Immature natural killer cell (primary cell): ENCODE measurements around the gene EYS. TPM values are rescaled to one million over a fixed set of nuclear protein-coding genes. Genes with fewer than 3 reads are reported as not detected.
"Not testable (repeated sequence)": the region's sequence is repeated elsewhere in the genome, so short reads cannot be mapped to it uniquely, and the experiment has no call there.

Experiments
- DNase-seq, 3 donors: peaks; one replicate each; pipeline ENCODE4 v3.0.0; 2022; ENCODE audit warnings: mixed read lengths in 1 of 3
- H3K27ac Mint-ChIP-seq, 6 donors: one replicate each; pipeline ENCODE4 v1.8.0; 2020; ENCODE audit warnings: mixed read lengths in 6 of 6, mild to moderate bottlenecking in 5 of 6, inconsistent platforms in 4 of 6, moderate library complexity in 3 of 6
- H3K27me3 Mint-ChIP-seq, 3 donors: one replicate each; pipeline ENCODE4 v1.8.0; 2020 to 2021; ENCODE audit warnings: low read depth in 3 of 3, mild to moderate bottlenecking in 3 of 3, mixed read lengths in 3 of 3, moderate library complexity in 3 of 3, inconsistent platforms in 1 of 3
- H3K36me3 Mint-ChIP-seq, 3 donors: one replicate each; pipeline ENCODE4 v1.8.0; 2020; ENCODE audit warnings: mixed read lengths in 3 of 3, inconsistent platforms in 2 of 3, mild to moderate bottlenecking in 2 of 3
- H3K4me1 Mint-ChIP-seq, 2 donors: one replicate each; pipeline ENCODE4 v1.8.0; 2020; ENCODE audit warnings: inconsistent platforms in 2 of 2, mild to moderate bottlenecking in 2 of 2, mixed read lengths in 2 of 2, moderate library complexity in 1 of 2
- H3K4me3 Mint-ChIP-seq, 5 donors: one replicate each; pipeline ENCODE4 v1.8.0; 2020; ENCODE audit warnings: mild to moderate bottlenecking in 5 of 5, mixed read lengths in 5 of 5, inconsistent platforms in 3 of 5, moderate library complexity in 3 of 5
- H3K9me3 Mint-ChIP-seq, 6 donors: one replicate each; pipeline ENCODE4 v1.8.0; 2020; ENCODE audit warnings: mild to moderate bottlenecking in 6 of 6, mixed read lengths in 6 of 6, inconsistent platforms in 4 of 6, moderate library complexity in 3 of 6
- polyA plus RNA-seq, 3 donors: library from polyadenylated mRNA; unstranded; fragments of 300-500 nt; fragmentation: Illumina TruSeq; gene quantifications; one replicate each; pipeline ENCODE4 v1.2.3, GENCODE V29; 2021

EYS gene
- polyA plus RNA-seq, 3 donors from 2014 or later: not detected

DNA sequence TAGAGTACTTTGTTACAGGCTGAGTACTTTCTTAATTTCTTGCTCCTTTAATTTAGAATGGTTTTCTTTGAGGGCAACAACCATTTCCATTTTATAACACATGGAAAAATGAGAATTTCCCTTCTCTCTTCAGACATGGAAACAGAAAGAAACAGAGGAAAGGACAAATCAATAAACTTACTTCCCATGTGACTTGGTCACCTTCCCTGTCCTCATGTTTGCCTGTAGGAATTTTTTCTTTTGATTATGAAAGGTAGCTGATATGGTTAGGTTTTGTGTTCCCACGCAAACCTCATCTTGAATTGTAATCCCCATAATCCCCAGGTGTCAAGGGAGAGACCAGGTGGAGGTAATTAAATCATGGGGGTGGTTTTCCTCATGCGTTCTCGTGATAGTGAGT lies 1901.7 kb downstream of the EYS start:
- H3K27me3 Mint-ChIP-seq: no peaks in the 10 kb centered on the region
- no peak overlapping the region for H3K27ac Mint-ChIP-seq
- H3K36me3 Mint-ChIP-seq: no peaks in the 10 kb centered on the region
- H3K9me3 Mint-ChIP-seq: no peaks in the 10 kb centered on the region
- no peaks in the 10 kb centered on the region for H3K4me1 Mint-ChIP-seq
- DNase-seq: no peak
- H3K4me3 Mint-ChIP-seq: no peak overlapping the region

DNA sequence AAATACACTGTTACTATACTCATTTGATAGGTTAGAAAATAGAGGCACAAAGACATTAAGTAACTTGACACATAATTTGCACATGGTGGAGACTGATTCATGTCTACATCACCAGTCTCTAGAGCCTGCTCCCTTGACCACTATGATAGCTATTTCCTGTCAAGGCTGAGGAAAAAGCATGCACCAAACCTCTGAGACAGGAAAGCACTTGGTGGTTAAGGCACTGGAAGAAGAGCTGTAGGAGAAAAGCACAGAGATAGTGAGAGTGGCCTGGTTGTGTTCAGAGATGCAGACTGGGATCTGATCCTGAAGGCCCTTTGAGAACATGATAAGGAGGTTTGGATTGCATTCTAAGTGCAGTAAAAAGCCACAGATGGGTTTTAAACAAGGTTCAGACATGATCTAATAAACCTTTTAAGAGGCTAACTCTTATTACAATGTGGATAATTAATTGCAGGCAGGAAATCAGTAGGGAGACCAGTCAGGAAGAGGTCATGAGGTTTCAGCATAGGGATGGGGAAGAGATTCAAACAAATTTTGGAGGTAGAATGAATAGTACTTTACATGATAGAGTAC lies 1902.6 kb downstream of the EYS start:
- Mint-ChIP-seq H3K36me3 (no peaks in the 10 kb centered on the region), H3K27me3 (no peaks in the 10 kb centered on the region), H3K27ac (no peak overlapping the region), H3K9me3 (no peaks in the 10 kb centered on the region), H3K4me1 (no peaks in the 10 kb centered on the region), H3K4me3 (no peak overlapping the region)
- DNase-seq: no peak

DNA sequence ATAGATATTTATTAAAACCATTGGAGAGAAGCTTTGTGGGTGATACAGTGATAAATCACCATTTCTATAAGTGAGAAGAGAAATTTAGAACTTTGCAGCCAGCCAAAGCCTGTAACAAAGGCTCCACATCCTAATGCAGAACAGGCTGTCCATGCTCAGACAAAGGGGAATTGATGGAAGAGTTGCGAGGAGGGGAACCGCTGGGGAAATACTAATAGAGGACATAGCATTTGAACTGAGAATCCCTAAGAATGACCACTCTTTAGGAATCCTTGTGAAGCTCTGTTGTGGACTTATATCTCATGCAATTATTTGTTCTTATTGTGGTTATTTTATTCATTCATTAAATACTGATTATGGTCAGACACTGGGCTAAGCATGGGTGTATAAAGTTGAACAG lies 1903.7 kb downstream of the EYS start:
- Mint-ChIP-seq H3K9me3 (no peaks in the 10 kb centered on the region), H3K4me1 (no peaks in the 10 kb centered on the region), H3K27ac (no peak overlapping the region), H3K4me3 (no peak overlapping the region), H3K36me3 (no peaks in the 10 kb centered on the region), H3K27me3 (no peaks in the 10 kb centered on the region)
- DNase-seq: no peak

DNA sequence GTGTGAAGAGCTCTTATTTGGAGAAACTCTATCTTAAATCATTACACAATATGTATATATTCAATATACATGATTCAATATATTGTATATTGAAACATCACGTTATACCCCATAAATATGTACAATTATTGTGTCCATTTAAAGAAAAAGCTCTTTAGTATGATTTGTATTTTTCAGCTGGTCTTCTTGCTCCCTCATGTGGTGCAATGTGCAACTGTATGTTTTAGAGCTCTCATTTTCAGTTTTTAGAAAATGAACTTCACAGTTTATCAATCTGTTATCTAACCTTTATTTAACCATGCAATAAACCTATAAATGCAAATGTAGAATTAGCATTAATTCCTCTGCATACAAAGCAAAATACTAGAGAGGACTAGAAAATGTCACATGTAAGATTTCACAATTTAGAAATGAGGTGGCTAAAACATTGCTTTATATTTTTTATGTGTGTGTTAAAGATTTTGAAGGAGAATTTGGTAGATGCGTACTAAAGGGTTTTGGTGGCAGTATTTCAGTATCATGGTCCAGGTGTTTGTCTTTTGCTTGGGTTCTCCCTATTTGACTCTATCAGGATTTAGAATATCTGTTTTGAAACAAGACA lies 1904.3 kb downstream of the EYS start:
- Mint-ChIP-seq H3K4me1 (no peaks in the 10 kb centered on the region), H3K27me3 (peaks cover 0 to under 1% (median 0%) of the 10 kb centered on the region in 3 donors), H3K27ac (no peak overlapping the region), H3K9me3 (no peaks in the 10 kb centered on the region), H3K4me3 (no peak overlapping the region), H3K36me3 (no peaks in the 10 kb centered on the region)
- DNase-seq: no peak

DNA sequence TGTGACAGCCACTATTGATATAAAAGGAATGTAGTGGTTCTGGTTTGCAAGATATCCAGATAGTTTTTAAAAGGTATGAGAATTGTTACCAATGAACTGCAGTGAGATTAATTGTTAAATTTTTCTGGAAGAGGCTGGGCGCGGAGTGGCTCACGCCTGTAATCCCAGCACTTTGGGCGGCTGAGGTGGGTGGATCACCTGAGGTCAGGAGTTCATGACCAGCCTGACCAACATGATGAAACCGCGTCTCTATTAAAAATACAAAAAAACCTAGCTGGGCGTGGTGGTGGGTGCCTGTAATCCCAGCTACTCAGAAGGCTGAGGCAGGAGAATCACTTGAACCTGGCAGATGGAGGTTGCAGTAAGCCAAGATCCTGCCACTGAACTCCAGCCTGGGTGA lies 1906.6 kb downstream of the EYS start:
- H3K27me3 Mint-ChIP-seq, H3K4me1 Mint-ChIP-seq, H3K4me3 Mint-ChIP-seq, DNase-seq, H3K9me3 Mint-ChIP-seq, H3K36me3 Mint-ChIP-seq, H3K27ac Mint-ChIP-seq: not testable (repeated sequence)

DNA sequence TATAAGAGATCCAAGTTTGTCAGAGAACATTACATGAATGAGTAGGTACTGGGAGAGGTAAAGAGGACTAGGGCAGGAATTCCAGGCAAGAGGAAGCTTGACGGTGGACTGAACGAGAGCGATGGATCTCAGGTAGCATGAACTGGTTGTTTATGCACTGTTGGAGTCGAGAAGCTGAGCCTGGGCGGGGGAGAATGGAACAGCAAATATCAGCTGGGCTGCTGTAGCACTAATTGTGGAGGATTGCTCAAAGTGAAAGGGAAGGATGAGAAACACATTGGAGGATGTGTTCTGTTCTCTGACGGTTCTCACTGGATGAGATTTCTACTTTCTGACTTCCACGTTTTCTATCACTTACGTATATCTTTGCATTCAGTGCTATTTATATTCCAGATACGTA lies 1907.2 kb downstream of the EYS start:
- Mint-ChIP-seq H3K27me3 (peaks cover 0 to 2% (median 0%) of the 10 kb centered on the region in 3 donors), H3K36me3 (no peaks in the 10 kb centered on the region), H3K4me1 (no peaks in the 10 kb centered on the region), H3K4me3 (no peak overlapping the region), H3K27ac (no peak overlapping the region), H3K9me3 (no peaks in the 10 kb centered on the region)
- DNase-seq: no peak

DNA sequence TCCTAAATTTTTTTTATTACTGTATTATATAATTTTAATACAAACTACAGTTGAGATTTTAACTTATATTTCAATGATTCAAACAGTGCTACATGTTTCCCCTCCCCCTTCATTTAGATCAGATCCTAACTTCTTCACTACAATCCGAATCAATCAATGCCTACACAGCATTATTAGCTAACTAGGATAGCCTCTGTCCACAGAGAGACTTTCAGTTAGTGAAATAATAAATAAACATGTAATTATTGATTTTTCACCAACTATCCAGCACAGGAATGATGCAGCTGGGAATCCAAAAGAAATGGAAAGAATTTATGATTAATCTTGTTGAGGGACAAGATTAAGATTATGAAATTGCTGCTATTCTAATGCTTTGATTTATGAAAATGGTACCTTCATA lies 1907.7 kb downstream of the EYS start:
- H3K27ac Mint-ChIP-seq: no peak overlapping the region
- H3K4me3 Mint-ChIP-seq: no peak overlapping the region

DNA sequence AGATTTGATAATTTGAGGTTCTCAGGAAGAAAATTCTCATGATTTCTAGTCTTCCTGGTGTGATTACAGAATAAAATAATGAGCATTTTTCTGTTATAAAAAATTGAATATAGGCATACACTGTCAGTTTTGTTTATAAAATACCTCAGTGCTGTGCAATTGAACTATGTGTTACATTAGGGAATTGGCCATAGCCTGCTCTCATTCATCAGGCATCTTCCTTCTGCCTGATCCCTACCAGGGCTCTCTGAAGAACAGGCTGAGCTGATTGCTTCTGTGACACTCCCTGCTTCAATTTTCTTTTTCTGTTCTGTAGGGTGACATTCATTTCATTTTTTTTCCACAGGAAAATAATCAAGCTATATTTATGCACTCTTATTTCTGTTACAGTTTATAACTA lies 1908.6 kb downstream of the EYS start:
- Mint-ChIP-seq H3K9me3 (no peaks in the 10 kb centered on the region), H3K4me1 (no peaks in the 10 kb centered on the region), H3K36me3 (no peaks in the 10 kb centered on the region), H3K27me3 (peaks cover 0 to 2% (median 0%) of the 10 kb centered on the region in 3 donors), H3K4me3 (no peak overlapping the region), H3K27ac (no peak overlapping the region)
- no peak for DNase-seq

More for the DNA sequence above, 1907.7 kb downstream of the EYS start:
- Mint-ChIP-seq H3K9me3 (no peaks in the 10 kb centered on the region), H3K4me1 (no peaks in the 10 kb centered on the region), H3K27me3 (peaks cover 0 to 2% (median 0%) of the 10 kb centered on the region in 3 donors), H3K36me3 (no peaks in the 10 kb centered on the region)
- DNase-seq: no peak

DNA sequence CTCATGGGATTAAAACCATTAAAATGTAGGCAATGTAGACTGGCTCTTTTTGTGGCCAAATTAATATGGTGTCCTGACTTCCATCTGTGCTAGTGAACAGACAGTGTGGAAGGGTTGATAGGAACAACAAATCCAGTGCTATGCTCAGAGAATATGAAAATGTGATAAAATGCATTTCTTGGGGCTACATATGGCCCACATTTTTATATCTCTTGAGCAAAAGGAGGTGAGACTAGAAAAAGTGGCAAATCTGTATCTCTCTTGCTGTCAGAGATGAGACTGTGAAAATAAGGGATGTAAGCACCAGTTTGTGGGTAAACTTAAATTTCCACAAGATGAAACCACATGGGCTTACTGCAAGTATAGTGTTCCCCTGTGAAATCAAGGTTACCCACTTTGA lies 1909.3 kb downstream of the EYS start:
- Mint-ChIP-seq H3K27me3 (peaks cover 0 to 2% (median 0%) of the 10 kb centered on the region in 3 donors), H3K4me1 (no peaks in the 10 kb centered on the region), H3K27ac (no peak overlapping the region), H3K9me3 (no peaks in the 10 kb centered on the region), H3K36me3 (no peaks in the 10 kb centered on the region), H3K4me3 (no peak overlapping the region)
- no peak for DNase-seq

DNA sequence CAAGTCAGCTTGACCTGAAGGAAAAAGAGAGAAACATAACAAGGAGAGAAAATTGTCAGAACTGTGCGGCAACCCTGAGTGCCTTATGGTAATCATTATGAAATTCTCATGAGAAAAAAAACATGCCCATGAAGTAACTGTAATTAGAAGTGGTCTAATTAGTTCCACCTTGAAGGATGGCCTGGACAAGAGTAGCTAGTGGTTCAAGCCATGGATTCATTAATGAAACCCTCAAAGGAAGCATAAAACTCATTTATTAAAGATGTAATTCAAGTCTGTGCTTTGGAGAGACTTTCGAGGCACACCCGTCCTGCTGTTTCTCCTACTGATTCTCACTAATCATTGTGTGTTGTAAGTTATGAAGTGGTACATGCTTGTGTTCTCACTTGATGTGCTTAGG lies 1911.2 kb downstream of the EYS start:
- H3K4me3 Mint-ChIP-seq: no peak overlapping the region
- H3K9me3 Mint-ChIP-seq: no peaks in the 10 kb centered on the region
- peaks cover 0 to 2% (median 0%) of the 10 kb centered on the region in 3 donors for H3K27me3 Mint-ChIP-seq
- H3K4me1 Mint-ChIP-seq: no peaks in the 10 kb centered on the region
- DNase-seq: no peak
- no peak overlapping the region for H3K27ac Mint-ChIP-seq
- no peaks in the 10 kb centered on the region for H3K36me3 Mint-ChIP-seq

DNA sequence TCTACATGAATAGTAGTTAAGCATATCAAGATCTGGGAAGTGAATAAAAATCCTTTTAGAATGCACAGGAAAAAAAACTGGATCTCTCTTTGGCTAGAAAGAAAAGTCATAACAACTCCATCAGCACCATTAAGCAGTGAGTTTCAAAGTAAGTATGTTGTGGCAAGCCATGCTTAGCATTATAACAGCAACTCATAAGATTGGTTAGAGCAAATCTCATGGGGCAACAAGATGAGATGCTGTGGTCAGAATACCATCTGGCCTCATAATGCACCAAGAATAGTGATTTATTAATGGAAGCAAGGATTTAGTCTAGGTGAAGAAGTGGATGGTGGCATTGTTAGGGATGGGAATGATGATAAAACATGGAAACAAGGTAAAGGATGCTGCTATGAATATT lies 1912.0 kb downstream of the EYS start:
- Mint-ChIP-seq H3K4me3 (no peak overlapping the region), H3K27ac (no peak overlapping the region), H3K27me3 (peaks cover 0 to 2% (median 0%) of the 10 kb centered on the region in 3 donors), H3K4me1 (no peaks in the 10 kb centered on the region), H3K36me3 (no peaks in the 10 kb centered on the region), H3K9me3 (no peaks in the 10 kb centered on the region)
- no peak for DNase-seq

DNA sequence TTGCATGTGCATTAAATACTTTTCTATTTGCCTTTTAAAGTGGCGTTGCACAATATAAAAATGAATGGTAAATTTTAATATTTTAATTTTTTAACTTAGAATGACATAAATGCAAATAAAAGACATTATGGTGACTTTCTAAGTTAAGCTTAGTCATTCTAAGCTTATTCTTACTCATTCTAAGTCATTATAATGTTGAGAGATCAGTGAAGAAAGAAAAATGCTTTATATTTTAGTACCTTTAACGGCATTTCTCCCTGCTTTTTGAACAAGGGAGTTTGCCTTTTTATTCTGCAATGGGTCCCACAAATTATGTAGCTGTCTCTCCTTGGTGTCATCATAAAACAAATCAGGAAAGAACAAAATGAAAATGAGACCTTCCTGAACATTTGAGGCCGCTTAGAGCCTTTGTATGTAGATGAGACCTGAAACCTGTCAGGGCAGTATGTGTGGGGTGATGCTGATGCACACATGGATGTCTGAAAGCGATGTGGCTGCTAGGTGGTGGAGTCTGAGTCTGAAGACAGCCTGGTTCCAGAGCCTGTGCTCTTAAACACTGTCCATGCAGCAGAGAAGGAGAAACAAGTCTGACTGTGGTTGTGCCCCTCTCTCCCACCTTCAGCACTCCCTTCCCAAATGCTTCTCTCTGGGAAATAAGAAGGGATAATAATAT lies 1913.4 kb downstream of the EYS start:
- H3K4me1 Mint-ChIP-seq: no peaks in the 10 kb centered on the region
- no peak overlapping the region for H3K4me3 Mint-ChIP-seq
- H3K9me3 Mint-ChIP-seq: no peaks in the 10 kb centered on the region
- H3K27me3 Mint-ChIP-seq: peaks cover 0 to 2% (median 0%) of the 10 kb centered on the region in 3 donors
- H3K36me3 Mint-ChIP-seq: no peaks in the 10 kb centered on the region
- H3K27ac Mint-ChIP-seq: no peak overlapping the region
- DNase-seq: no peak

DNA sequence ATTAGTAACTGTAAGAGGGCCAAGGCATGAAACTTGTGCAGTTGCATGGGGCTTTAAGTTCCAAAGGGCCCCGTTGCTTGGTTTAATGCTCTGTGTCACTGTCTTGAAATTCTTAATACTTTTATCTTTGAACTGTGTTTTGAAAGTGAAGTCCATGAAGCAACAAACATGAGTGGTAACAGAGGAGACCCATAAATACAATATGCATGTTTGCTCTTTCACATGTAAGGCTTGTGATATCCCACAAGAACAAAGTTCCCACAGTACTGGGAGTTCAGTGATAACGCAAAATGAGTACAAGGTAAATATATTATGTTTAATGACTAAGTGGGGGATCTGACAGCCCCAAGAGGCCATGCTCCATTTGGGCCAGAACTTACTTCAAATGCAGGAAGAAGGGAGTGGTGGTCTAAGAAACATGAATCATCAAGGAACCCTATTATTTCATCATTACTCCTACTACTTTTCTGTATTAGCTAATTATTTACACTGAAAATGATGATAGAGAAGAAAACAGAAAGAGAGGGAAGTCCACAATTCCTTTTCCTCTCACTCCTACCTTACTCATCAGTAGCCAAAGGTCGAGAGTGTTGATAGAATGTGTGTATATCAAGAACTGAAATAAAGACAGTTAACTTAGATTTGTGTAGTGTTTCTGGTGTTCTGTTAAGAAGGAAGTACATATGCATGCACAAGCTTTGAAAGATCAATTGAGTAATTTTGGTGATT lies 1914.1 kb downstream of the EYS start:
- H3K27me3 Mint-ChIP-seq: peaks cover 0 to 2% (median 0%) of the 10 kb centered on the region in 3 donors
- no peaks in the 10 kb centered on the region for H3K36me3 Mint-ChIP-seq

DNA sequence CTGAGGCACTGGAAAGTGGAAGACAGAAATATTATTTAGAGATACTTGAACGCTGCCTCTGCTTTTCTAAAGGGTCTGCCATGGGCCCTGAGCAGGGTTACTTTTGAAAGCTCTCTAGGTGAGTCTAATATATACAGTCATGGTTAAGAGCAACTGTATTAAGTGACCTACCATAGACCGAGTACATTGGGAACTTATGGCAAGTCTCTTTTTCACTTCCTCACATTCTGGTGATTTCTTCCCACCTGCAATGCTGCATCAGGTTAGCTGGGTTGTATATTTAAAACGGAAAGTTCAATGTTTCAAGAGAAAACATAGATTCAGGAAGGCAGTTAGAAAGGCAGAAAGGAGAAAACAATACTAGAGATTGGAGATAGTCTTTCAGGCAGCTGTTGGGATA lies 1916.7 kb downstream of the EYS start:
- H3K27ac Mint-ChIP-seq: no peak overlapping the region
- no peaks in the 10 kb centered on the region for H3K9me3 Mint-ChIP-seq

More for the DNA sequence above, 1914.1 kb downstream of the EYS start:
- H3K9me3 Mint-ChIP-seq: no peaks in the 10 kb centered on the region
- H3K4me3 Mint-ChIP-seq: no peak overlapping the region
- DNase-seq: no peak
- H3K4me1 Mint-ChIP-seq: no peaks in the 10 kb centered on the region
- H3K27ac Mint-ChIP-seq: no peak overlapping the region

More for the DNA sequence above, 1916.7 kb downstream of the EYS start:
- no peak for DNase-seq
- Mint-ChIP-seq H3K4me3 (no peak overlapping the region), H3K27me3 (no peaks in the 10 kb centered on the region), H3K4me1 (no peaks in the 10 kb centered on the region), H3K36me3 (no peaks in the 10 kb centered on the region)
